SK-N-SH (cell line): ENCODE results near the gene COPE. TPM values are rescaled to one million over a fixed set of nuclear protein-coding genes. Genes with fewer than 3 reads are reported as not detected.

Experiments
- CTCF ChIA-PET: fragments of 300-600, 350-600 bp; formaldehyde crosslinking; extraction: SDS; loops from one replicate; lab custom pipeline; 2021; lab: Yijun Ruan, JAX
- POLR2A ChIA-PET: fragments of 350-600 bp; sonication (Branson Sonifier 250); formaldehyde crosslinking; extraction: SDS; loops from one replicate; lab custom pipeline; 2020; ENCODE audit warnings: antibody characterized with exemption, inconsistent platforms; lab: Yijun Ruan, JAX
- DNase-seq: peaks from one replicate; pipeline ENCODE4 v3.0.0; 2012
- H2AFZ ChIP-seq: fragments of 200-600 bp; sonication (generic); 2 replicates; pipeline ENCODE4 v1.8.1; 2016; ENCODE audit warnings: antibody characterized with exemption, mild to moderate bottlenecking, low read depth
- H3F3A ChIP-seq: fragments of 200-600 bp; sonication (generic); replicated peaks from 2 replicates; pipeline ENCODE3; 2016; ENCODE audit warnings: antibody characterized with exemption, mild to moderate bottlenecking; ENCODE audit not compliant: insufficient read depth
- H3K27ac ChIP-seq, 2 experiments: fragments of 200-500 bp in 1 of 2; fragments of 200-600 bp in 1 of 2; sonication (Bioruptor generic) in 1 of 2; sonication (generic), shearing (Covaris generic) in 1 of 2; 2 replicates each; pipeline versions ENCODE4 v1.5.1 to v1.6.1; 2014 to 2016; ENCODE audit warnings: low read depth in 2 of 2, inconsistent platforms in 1 of 2, low read length in 1 of 2, mild to moderate bottlenecking in 1 of 2, mixed read lengths in 1 of 2
- H3K27me3 ChIP-seq: fragments of 200-600 bp; sonication (generic), shearing (Covaris generic); 2 replicates; pipeline ENCODE4 v1.6.1; 2016; ENCODE audit warnings: mixed run types; ENCODE audit not compliant: insufficient read depth
- H3K36me3 ChIP-seq, 2 experiments: fragments of 200-500 bp in 1 of 2; fragments of 200-600 bp in 1 of 2; sonication (Bioruptor generic) in 1 of 2; sonication (generic) in 1 of 2; replicated peaks in 1 of 2; 2 replicates each; pipeline versions ENCODE3 to v1.5.1; 2014 to 2016; ENCODE audit warnings: low read length in 1 of 2, mild to moderate bottlenecking in 1 of 2; ENCODE audit not compliant: insufficient read depth in 2 of 2, control insufficient read depth in 1 of 2
- H3K4me1 ChIP-seq, 2 experiments: fragments of 200-500 bp in 1 of 2; fragments of 200-600 bp in 1 of 2; sonication (Bioruptor generic) in 1 of 2; sonication (generic), shearing (Covaris generic) in 1 of 2; 2 replicates each; pipeline versions ENCODE4 v1.5.1 to v1.6.1; 2014 to 2016; ENCODE audit warnings: low read depth in 1 of 2, low read length in 1 of 2, mixed run types in 1 of 2; ENCODE audit not compliant: insufficient read depth in 2 of 2, control insufficient read depth in 1 of 2
- H3K4me2 ChIP-seq: fragments of 200-600 bp; sonication (generic), shearing (Covaris generic); 2 replicates; pipeline ENCODE4 v1.6.1; 2017; ENCODE audit warnings: mixed run types
- H3K4me3 ChIP-seq, 2 experiments: fragments of 200-500 bp in 1 of 2; fragments of 200-600 bp in 1 of 2; sonication (Bioruptor generic) in 1 of 2; sonication (generic), shearing (Covaris generic) in 1 of 2; 2 replicates each; pipeline versions ENCODE4 v1.5.1 to v1.8.1; 2014 to 2016; ENCODE audit warnings: low read depth in 2 of 2, inconsistent platforms in 1 of 2, low read length in 1 of 2, mild to moderate bottlenecking in 1 of 2, mixed read lengths in 1 of 2, moderate library complexity in 1 of 2
- H3K79me2 ChIP-seq: fragments of 200-600 bp; sonication (generic); 2 replicates; pipeline ENCODE4 v1.8.1; 2017; ENCODE audit warnings: mild to moderate bottlenecking; ENCODE audit not compliant: insufficient read depth
- H3K9ac ChIP-seq: fragments of 200-600 bp; sonication (generic); 2 replicates; pipeline ENCODE4 v1.6.1; 2017; ENCODE audit warnings: mixed run types
- H3K9me2 ChIP-seq: fragments of 200-600 bp; sonication (generic); 2 replicates; pipeline ENCODE4 v1.6.1; 2017; ENCODE audit warnings: mixed run types
- H3K9me3 ChIP-seq: fragments of 200-600 bp; sonication (generic); 2 replicates; pipeline ENCODE4 v1.6.1; 2017; ENCODE audit warnings: mixed run types, mild to moderate bottlenecking, moderate library complexity
- H4K20me1 ChIP-seq: fragments of 200-600 bp; sonication (generic); 2 replicates; pipeline ENCODE4 v1.6.1; 2017; ENCODE audit warnings: mild to moderate bottlenecking, mixed run types; ENCODE audit not compliant: insufficient read depth
- CHD2 ChIP-seq: fragments of 150-350 bp; IDR thresholded peaks from 2 replicates; pipeline ENCODE4 v1.6.1; 2018; ENCODE audit warnings: low read length; ENCODE audit not compliant: partially characterized antibody
- EP300 ChIP-seq, 2 experiments: IDR thresholded peaks; 2 replicates each; pipeline versions ENCODE4 v1.4.0 to v1.6.1; 2012; ENCODE audit warnings: borderline replicate concordance in 1 of 2, low read depth in 1 of 2, low read length in 1 of 2
- FOSL2 ChIP-seq: IDR thresholded peaks from 2 replicates; pipeline ENCODE4 v1.4.0; 2012; ENCODE audit warnings: low read depth, mild to moderate bottlenecking, moderate library complexity, borderline replicate concordance
- FOXJ3 ChIP-seq: sonication (generic); formaldehyde crosslinking; IDR thresholded peaks from 2 replicates; pipeline ENCODE4 v1.5.1; 2020; ENCODE audit warnings: mild to moderate bottlenecking, missing genetic modification reagents
- JUND ChIP-seq: IDR thresholded peaks from 2 replicates; pipeline ENCODE4 v1.4.0; 2012
- MAX ChIP-seq: IDR thresholded peaks from 2 replicates; pipeline ENCODE4 v1.4.0; 2012; ENCODE audit warnings: low read depth
- MXI1 ChIP-seq: IDR thresholded peaks from 2 replicates; pipeline ENCODE4 v1.6.1; 2012; ENCODE audit warnings: mild to moderate bottlenecking, low read depth, low read length, improper control_type of control experiment
- NFIC ChIP-seq: IDR thresholded peaks from 2 replicates; pipeline ENCODE4 v1.4.0; 2012; ENCODE audit warnings: borderline replicate concordance
- NRF1 ChIP-seq: IDR thresholded peaks from 2 replicates; pipeline ENCODE4 v1.6.1; 2012; ENCODE audit warnings: low read depth, mild to moderate bottlenecking, low read length
- RAD21 ChIP-seq: IDR thresholded peaks from 2 replicates; pipeline ENCODE4 v1.6.1; 2012; ENCODE audit warnings: mild to moderate bottlenecking, low read length
- RCOR1 ChIP-seq: fragments of 150-350 bp; IDR thresholded peaks from 2 replicates; pipeline ENCODE4 v1.6.1; 2017; ENCODE audit warnings: antibody characterized with exemption, low read length
- RFX5 ChIP-seq: IDR thresholded peaks from 2 replicates; pipeline ENCODE4 v1.6.1; 2012; ENCODE audit warnings: mild to moderate bottlenecking, improper control_type of control experiment, low read length
- SIN3A ChIP-seq: IDR thresholded peaks from 2 replicates; pipeline ENCODE4 v1.6.1; 2012; ENCODE audit warnings: low read depth, mild to moderate bottlenecking, low read length, moderate library complexity, borderline replicate concordance
- TCF12 ChIP-seq: IDR thresholded peaks from 2 replicates; pipeline ENCODE4 v1.4.0; 2012
- TEAD4 ChIP-seq: IDR thresholded peaks from 2 replicates; pipeline ENCODE4 v1.4.0; 2012; ENCODE audit warnings: mild to moderate bottlenecking, borderline replicate concordance; ENCODE audit not compliant: insufficient read depth
- WGBS: methylation state at CpG from one replicate; pipeline ENCODE4 v1.1.6; 2017; ENCODE audit warnings: low lambda C conversion rate; 5-methylcytosine and 5-hydroxymethylcytosine counted together
- polyA plus RNA-seq, 3 experiments: library from polyadenylated mRNA; depleted of rRNA; stranded (reverse); fragments of >200 nt; gene quantifications; 2 replicates each; pipeline ENCODE4 v1.2.3, GENCODE V29; 2012
- TF ChIP-seq, protein P1 (sequence below): fragments of 150-350 bp; IDR thresholded peaks from 2 replicates; pipeline ENCODE4 v1.6.1; 2017; ENCODE audit warnings: antibody characterized with exemption, low read length, low read depth, borderline replicate concordance
- TF ChIP-seq, protein P2 (sequence below): IDR thresholded peaks from 2 replicates; pipeline ENCODE4 v1.4.0; 2012; ENCODE audit warnings: low read depth, borderline replicate concordance

The COPE gene
- polyA plus RNA-seq, 1 of the 3 experiments (the other 2 are of a cell fraction), result 450 TPM

DNA sequence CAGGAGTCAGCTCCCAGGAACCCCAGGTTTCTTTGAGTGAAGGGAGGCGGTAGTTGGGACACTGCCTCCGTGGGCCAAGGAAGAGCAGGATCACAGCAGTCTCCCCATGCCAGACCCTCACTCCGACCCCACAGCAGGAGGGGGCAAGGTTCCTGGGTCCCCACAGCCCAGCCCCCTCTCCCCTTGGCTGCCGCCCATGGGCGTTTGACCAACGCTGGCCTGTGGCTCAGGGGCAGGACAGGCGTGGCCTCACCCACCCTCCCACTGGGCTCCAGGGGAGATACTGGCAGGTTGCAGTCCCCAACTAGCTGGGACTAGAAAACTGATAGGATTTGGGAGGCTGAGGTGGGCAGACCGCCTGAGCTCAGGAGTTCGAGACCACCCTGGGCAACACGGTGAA lies 9.2 kb downstream of the COPE start:
- no peak overlapping the region for H3K4me3 ChIP-seq
- H2AFZ ChIP-seq, result no peak overlapping the region
- 100% methylated on average over 4 of the region's 10 CpGs for WGBS
- H3K36me3 ChIP-seq, result peaks cover 26 to 54% of the 10 kb centered on the region in 2 experiments
- no peak overlapping the region for H3K4me2 ChIP-seq
- H3K4me1 ChIP-seq, result no peaks in the 10 kb centered on the region
- H3F3A ChIP-seq, result no peaks in the 10 kb centered on the region
- CTCF ChIA-PET, result interaction anchor here (4.1 kb wide), 1 partner anchor 15 kb away, joined by 22 read pairs; the partner anchor contains the start of gene CERS1
- POLR2A ChIA-PET, result no interaction called here
- no peak overlapping the region for H3K9ac ChIP-seq
- no peak for DNase-seq
- no peaks in the 10 kb centered on the region for H3K9me3 ChIP-seq
- H3K27ac ChIP-seq, result no peak overlapping the region
- H3K9me2 ChIP-seq, result no peaks in the 10 kb centered on the region
- peaks cover 35% of the 10 kb centered on the region for H4K20me1 ChIP-seq
- peaks cover 37% of the 10 kb centered on the region for H3K79me2 ChIP-seq
- TF ChIP-seq FOXJ3 (CRISPR knock-in tag) (no peak), RCOR1 (no peak), RFX5 (no peak), MXI1 (no peak), TEAD4 (no peak)
- TF ChIP-seq, protein P1, sequence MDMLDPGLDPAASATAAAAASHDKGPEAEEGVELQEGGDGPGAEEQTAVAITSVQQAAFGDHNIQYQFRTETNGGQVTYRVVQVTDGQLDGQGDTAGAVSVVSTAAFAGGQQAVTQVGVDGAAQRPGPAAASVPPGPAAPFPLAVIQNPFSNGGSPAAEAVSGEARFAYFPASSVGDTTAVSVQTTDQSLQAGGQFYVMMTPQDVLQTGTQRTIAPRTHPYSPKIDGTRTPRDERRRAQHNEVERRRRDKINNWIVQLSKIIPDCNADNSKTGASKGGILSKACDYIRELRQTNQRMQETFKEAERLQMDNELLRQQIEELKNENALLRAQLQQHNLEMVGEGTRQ, result no peak
- TF ChIP-seq, protein P2, sequence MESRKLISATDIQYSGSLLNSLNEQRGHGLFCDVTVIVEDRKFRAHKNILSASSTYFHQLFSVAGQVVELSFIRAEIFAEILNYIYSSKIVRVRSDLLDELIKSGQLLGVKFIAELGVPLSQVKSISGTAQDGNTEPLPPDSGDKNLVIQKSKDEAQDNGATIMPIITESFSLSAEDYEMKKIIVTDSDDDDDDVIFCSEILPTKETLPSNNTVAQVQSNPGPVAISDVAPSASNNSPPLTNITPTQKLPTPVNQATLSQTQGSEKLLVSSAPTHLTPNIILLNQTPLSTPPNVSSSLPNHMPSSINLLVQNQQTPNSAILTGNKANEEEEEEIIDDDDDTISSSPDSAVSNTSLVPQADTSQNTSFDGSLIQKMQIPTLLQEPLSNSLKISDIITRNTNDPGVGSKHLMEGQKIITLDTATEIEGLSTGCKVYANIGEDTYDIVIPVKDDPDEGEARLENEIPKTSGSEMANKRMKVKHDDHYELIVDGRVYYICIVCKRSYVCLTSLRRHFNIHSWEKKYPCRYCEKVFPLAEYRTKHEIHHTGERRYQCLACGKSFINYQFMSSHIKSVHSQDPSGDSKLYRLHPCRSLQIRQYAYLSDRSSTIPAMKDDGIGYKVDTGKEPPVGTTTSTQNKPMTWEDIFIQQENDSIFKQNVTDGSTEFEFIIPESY, result no peak
- H3K27me3 ChIP-seq, result no peaks in the 10 kb centered on the region

- Histone ChIP-seq H3K9ac (no peak overlapping the region), H3K9me3 (no peaks in the 10 kb centered on the region), H3K27me3 (no peaks in the 10 kb centered on the region), H3K79me2 (peaks cover 28% of the 10 kb centered on the region), H3K4me1 (no peaks in the 10 kb centered on the region), H2AFZ (no peak overlapping the region), H3K9me2 (no peaks in the 10 kb centered on the region), H3K4me3 (no peak overlapping the region), H3K36me3 (peaks cover 23 to 62% of the 10 kb centered on the region in 2 experiments), H3F3A (no peaks in the 10 kb centered on the region), H4K20me1 (peaks cover 26% of the 10 kb centered on the region), H3K4me2 (no peak overlapping the region), H3K27ac (no peak overlapping the region)
- ChIA-PET POLR2A (no interaction called here), CTCF (interaction anchor here (4.1 kb wide), 1 partner anchor 14 kb away, joined by 22 read pairs; the partner anchor contains the start of gene CERS1)
- WGBS, result 92% methylated on average over 13 of the region's 17 CpGs
- TF ChIP-seq FOSL2 (no peak), RAD21 (no peak), EP300 (IDR thresholded peaks at IDR 0.05; ENCODE audit: borderline replicate concordance in 1 of 2, low read depth in 1 of 2, low read length in 1 of 2) (no peak), MAX (no peak), TCF12 (no peak), FOXJ3 (CRISPR knock-in tag) (no peak), NRF1 (no peak), NFIC (no peak), SIN3A (no peak), CHD2 (no peak), JUND (no peak), RFX5 (no peak)
- TF ChIP-seq, protein P1, result no peak
- no peak for DNase-seq
Observed at GRCh38 chr19:18908917-18909619, 10.1 kb downstream of the COPE start.
